Smooth muscle cell (in vitro differentiated cells): Measurements from ENCODE around the gene LRCOL1. TPM values are rescaled to one million over a fixed set of nuclear protein-coding genes. Genes with fewer than 3 reads are reported as not detected.

Experiments
- DNase-seq: peaks from one replicate; lab custom pipeline; 2025; ENCODE audit not compliant: unreplicated experiment; lab: John Stamatoyannopoulos, UW
- H2AFZ ChIP-seq: fragments of 200-600 bp; sonication (generic); 2 replicates; pipeline ENCODE4 v1.6.0; 2016; ENCODE audit warnings: antibody characterized with exemption, low read depth, mild to moderate bottlenecking
- H3F3A ChIP-seq: fragments of 200-600 bp; sonication (generic); 2 replicates; pipeline ENCODE4 v1.6.0; 2017; ENCODE audit warnings: antibody characterized with exemption, low read depth
- H3K27ac ChIP-seq: fragments of 200-600 bp; sonication (generic); 2 replicates; pipeline ENCODE4 v1.5.1; 2016; ENCODE audit warnings: low read depth, mild to moderate bottlenecking
- H3K27me3 ChIP-seq: fragments of 200-600 bp; sonication (generic); 2 replicates; pipeline ENCODE4 v1.6.1; 2016; ENCODE audit warnings: low read depth, mild to moderate bottlenecking
- H3K36me3 ChIP-seq: fragments of 200-600 bp; sonication (generic); 2 replicates; pipeline ENCODE4 v1.5.1; 2016; ENCODE audit warnings: low read depth
- H3K4me1 ChIP-seq: fragments of 200-600 bp; sonication (generic); 2 replicates; pipeline ENCODE4 v1.5.1; 2016; ENCODE audit warnings: low read depth
- H3K4me2 ChIP-seq: fragments of 200-600 bp; sonication (generic); 2 replicates; pipeline ENCODE4 v1.6.0; 2016; ENCODE audit warnings: mild to moderate bottlenecking
- H3K4me3 ChIP-seq: fragments of 200-600 bp; sonication (generic); 2 replicates; pipeline ENCODE4 v1.5.1; 2016; ENCODE audit warnings: mild to moderate bottlenecking
- H3K79me2 ChIP-seq: fragments of 200-600 bp; sonication (generic); 2 replicates; pipeline ENCODE4 v1.6.0; 2016; ENCODE audit warnings: low read depth, mild to moderate bottlenecking
- H3K9ac ChIP-seq: fragments of 200-600 bp; sonication (generic); 2 replicates; pipeline ENCODE4 v1.6.0; 2016; ENCODE audit warnings: low read depth
- H3K9me3 ChIP-seq: fragments of 200-600 bp; sonication (generic); replicated peaks from 2 replicates; pipeline ENCODE4 v1.5.1; 2016; ENCODE audit warnings: low read depth
- H4K20me1 ChIP-seq: fragments of 200-600 bp; sonication (generic); 2 replicates; pipeline ENCODE4 v1.6.0; 2016; ENCODE audit warnings: low read depth
- WGBS: methylation state at CpG from one replicate; pipeline ENCODE4 v1.1.7; 2016; ENCODE audit warnings: low lambda C conversion rate; 5-methylcytosine and 5-hydroxymethylcytosine counted together
- polyA plus RNA-seq: library from polyadenylated mRNA; unstranded; fragments of >200 nt; fragmentation: Nextera tagmentation; extraction: Ambion mirVana; gene quantifications from 2 replicates; pipeline ENCODE4 v1.2.1, GENCODE V29; 2016
- total RNA-seq: library from RNA; depleted of rRNA; stranded (reverse); fragments of >200 nt; gene quantifications from 2 replicates; pipeline ENCODE4 v1.2.3, GENCODE V29; 2014
- TF ChIP-seq, protein P1 (sequence below): fragments of 200-600 bp; sonication (generic); IDR thresholded peaks from 2 replicates; pipeline ENCODE4 v1.5.1; 2017; ENCODE audit warnings: borderline replicate concordance, mild to moderate bottlenecking, antibody characterized with exemption; ENCODE audit not compliant: insufficient read depth, poor library complexity, severe bottlenecking

Gene LRCOL1
- total and polyA plus RNA-seq, 2 experiments from 2014 or later: not detected

DNA sequence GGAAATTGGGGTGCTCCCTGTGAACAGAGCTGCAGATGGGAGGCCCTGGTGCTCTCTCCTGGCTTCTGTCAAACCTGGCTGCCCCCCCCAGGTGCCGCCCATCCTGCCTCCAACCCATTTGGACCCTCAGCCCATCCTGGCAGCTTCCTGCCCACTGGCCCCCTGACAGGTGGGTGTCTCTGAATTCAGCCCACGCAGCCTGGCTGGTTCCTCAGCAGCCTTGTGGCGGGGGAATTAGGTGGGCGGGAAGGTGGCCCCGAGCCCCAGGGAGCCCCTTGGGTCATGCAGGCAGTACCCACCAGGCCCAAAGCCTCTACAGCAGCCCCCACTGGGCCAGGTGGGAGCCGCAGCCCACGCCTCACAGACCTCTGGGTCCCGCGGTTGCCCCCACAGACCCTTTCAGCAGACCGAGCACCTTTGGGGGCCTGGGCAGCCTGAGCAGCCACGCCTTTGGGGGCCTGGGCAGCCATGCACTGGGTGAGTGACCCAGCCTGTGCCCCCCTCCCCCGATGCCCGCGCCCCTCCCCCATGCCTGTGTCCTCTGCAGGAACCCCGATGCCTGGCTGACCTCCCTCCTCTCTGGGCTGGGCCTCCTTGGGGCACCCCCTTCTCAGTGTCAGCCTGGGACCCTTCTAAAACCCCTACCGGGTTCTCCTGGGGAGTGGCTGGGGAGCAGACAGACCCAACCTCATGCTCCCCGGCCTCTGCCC is 28.9 kb downstream of the LRCOL1 start:
- peaks cover 50% of the 10 kb centered on the region for H3K27me3 ChIP-seq
- DNase-seq: no peak
- H3K4me1 ChIP-seq: peaks cover 16% of the 10 kb centered on the region
- H3K27ac ChIP-seq: no peak overlapping the region
- H4K20me1 ChIP-seq: peaks cover 48% of the 10 kb centered on the region
- no peaks in the 10 kb centered on the region for H3K9me3 ChIP-seq
- no peaks in the 10 kb centered on the region for H3F3A ChIP-seq
- TF ChIP-seq, protein P1, sequence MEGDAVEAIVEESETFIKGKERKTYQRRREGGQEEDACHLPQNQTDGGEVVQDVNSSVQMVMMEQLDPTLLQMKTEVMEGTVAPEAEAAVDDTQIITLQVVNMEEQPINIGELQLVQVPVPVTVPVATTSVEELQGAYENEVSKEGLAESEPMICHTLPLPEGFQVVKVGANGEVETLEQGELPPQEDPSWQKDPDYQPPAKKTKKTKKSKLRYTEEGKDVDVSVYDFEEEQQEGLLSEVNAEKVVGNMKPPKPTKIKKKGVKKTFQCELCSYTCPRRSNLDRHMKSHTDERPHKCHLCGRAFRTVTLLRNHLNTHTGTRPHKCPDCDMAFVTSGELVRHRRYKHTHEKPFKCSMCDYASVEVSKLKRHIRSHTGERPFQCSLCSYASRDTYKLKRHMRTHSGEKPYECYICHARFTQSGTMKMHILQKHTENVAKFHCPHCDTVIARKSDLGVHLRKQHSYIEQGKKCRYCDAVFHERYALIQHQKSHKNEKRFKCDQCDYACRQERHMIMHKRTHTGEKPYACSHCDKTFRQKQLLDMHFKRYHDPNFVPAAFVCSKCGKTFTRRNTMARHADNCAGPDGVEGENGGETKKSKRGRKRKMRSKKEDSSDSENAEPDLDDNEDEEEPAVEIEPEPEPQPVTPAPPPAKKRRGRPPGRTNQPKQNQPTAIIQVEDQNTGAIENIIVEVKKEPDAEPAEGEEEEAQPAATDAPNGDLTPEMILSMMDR: no peak
- no peak overlapping the region for H3K4me3 ChIP-seq
- H3K79me2 ChIP-seq: no peaks in the 10 kb centered on the region
- WGBS: 72% methylated on average over 16 of the region's 17 CpGs
- no peak overlapping the region for H3K9ac ChIP-seq
- no peak overlapping the region for H3K4me2 ChIP-seq
- no peaks in the 10 kb centered on the region for H3K36me3 ChIP-seq
- no peak overlapping the region for H2AFZ ChIP-seq

DNA sequence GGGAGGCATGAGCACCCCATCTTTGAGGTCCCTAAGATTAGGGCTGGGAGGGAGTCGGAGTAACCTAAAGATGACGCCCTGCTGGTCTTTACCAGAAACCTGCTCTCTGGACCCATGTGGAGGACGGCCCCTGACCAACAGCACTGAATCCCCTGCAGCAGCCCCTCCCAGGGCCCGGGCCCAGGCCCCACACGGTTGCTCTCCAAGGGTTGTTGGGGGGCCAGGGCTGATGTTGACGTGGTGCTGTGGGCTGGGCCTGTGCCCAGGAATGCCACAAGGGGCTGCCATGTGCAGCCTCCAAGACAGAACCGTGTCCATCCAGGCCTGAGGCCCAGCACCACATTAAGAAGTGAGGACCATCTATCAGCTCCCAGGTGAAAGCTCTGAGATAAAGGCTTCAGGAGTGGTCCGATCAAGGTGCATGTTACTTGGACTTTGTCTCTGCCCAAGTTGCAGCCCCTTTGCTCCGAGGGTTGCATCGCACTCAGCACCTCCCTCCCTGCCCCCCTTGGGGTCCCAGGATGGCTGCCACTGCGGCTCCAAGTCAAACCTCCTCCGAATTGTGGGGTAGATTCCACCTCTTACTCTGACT is 29.6 kb downstream of the LRCOL1 start:
- Histone ChIP-seq H3F3A (no peaks in the 10 kb centered on the region), H3K4me3 (no peak overlapping the region), H3K9ac (no peak overlapping the region), H3K36me3 (no peaks in the 10 kb centered on the region), H3K27me3 (peaks cover 46% of the 10 kb centered on the region), H2AFZ (no peak overlapping the region), H3K79me2 (no peaks in the 10 kb centered on the region), H3K4me2 (no peak overlapping the region), H3K27ac (no peak overlapping the region), H3K9me3 (no peaks in the 10 kb centered on the region), H4K20me1 (peaks cover 48% of the 10 kb centered on the region), H3K4me1 (peaks cover 16% of the 10 kb centered on the region)
- over 99% methylated on average over 12 of the region's 12 CpGs for WGBS
- TF ChIP-seq, protein P1: no peak
- no peak for DNase-seq

GRCh38 chr12:132579744-132580143 is 30.6 kb downstream of the LRCOL1 start:
- peaks cover 48% of the 10 kb centered on the region for H4K20me1 ChIP-seq
- no peaks in the 10 kb centered on the region for H3K79me2 ChIP-seq
- 97% methylated on average over 12 of the region's 12 CpGs for WGBS
- no peak overlapping the region for H3K27ac ChIP-seq
- H3K9ac ChIP-seq: no peak overlapping the region
- DNase-seq: no peak
- no peak overlapping the region for H2AFZ ChIP-seq
- H3K4me1 ChIP-seq: peaks cover 16% of the 10 kb centered on the region
- H3F3A ChIP-seq: no peaks in the 10 kb centered on the region
- no peaks in the 10 kb centered on the region for H3K9me3 ChIP-seq
- no peak overlapping the region for H3K4me2 ChIP-seq
- H3K4me3 ChIP-seq: no peak overlapping the region
- peaks cover 39% of the 10 kb centered on the region for H3K27me3 ChIP-seq
- TF ChIP-seq, protein P1: no peak
- H3K36me3 ChIP-seq: no peaks in the 10 kb centered on the region

DNA sequence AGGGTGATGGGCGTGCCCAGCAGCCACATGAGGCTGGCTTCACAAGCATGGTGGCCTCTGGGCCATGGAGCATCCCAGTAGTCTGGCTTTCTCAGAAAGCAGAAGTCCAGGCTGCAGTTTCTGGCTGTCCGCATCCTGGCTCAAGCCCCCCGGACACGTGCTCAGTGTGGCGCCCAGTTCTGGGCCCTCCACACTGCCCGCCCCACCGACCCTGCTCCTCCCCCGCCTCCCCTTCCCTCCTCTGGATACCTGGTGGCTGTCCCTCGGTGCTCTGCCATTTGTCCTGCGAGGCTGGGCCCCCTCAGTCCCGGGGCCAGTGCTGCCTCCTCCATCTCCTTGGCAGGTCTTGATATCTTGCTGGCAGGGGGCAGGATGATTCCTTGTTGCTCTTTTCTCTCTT is 31.6 kb downstream of the LRCOL1 start:
- Histone ChIP-seq H3K4me2 (no peak overlapping the region), H3K4me3 (no peak overlapping the region), H3K79me2 (no peaks in the 10 kb centered on the region), H4K20me1 (peaks cover 40% of the 10 kb centered on the region), H3F3A (no peaks in the 10 kb centered on the region), H3K9ac (no peak overlapping the region), H3K27me3 (peaks cover 30% of the 10 kb centered on the region), H3K27ac (no peak overlapping the region), H3K4me1 (peaks cover 10% of the 10 kb centered on the region), H3K9me3 (no peaks in the 10 kb centered on the region), H3K36me3 (no peaks in the 10 kb centered on the region), H2AFZ (no peak overlapping the region)
- TF ChIP-seq, protein P1: no peak
- WGBS: 86% methylated on average over 8 of the region's 11 CpGs
- DNase-seq: no peak
